HG03039 (cell line): ENCODE results near the gene NCAPD2.
"Not testable (repeated sequence)": the region's sequence is repeated elsewhere in the genome, so short reads cannot be mapped to it uniquely, and the experiment has no call there.

Source experiments
- ATAC-seq: cut with Tn5 transposase; IDR thresholded peaks from one replicate; pipeline ENCODE4 v1.9.1; 2021; ENCODE audit warnings: mild to moderate bottlenecking, moderate library complexity; ENCODE audit not compliant: unreplicated experiment

Gene NCAPD2

DNA sequence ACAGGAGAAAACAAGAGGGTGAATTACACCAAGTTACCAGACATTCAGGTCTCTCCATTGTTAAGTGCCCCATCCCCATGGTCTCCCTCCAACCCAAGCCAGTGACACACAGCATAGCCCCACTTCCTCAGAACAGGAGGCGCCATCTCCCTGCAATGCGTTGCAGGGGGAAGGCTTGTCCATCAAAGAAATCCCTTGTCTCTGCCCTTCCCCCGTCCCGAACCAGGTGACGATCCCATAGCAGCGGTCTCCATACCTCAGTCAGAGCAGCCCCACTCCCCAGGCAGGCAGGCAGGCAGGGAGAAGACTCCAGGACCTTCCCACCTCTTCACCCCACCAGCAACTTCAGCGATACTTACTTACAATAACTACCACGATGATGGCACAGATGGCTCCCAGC lies 29.4 kb upstream of the NCAPD2 start:
- ATAC-seq: no peak

DNA sequence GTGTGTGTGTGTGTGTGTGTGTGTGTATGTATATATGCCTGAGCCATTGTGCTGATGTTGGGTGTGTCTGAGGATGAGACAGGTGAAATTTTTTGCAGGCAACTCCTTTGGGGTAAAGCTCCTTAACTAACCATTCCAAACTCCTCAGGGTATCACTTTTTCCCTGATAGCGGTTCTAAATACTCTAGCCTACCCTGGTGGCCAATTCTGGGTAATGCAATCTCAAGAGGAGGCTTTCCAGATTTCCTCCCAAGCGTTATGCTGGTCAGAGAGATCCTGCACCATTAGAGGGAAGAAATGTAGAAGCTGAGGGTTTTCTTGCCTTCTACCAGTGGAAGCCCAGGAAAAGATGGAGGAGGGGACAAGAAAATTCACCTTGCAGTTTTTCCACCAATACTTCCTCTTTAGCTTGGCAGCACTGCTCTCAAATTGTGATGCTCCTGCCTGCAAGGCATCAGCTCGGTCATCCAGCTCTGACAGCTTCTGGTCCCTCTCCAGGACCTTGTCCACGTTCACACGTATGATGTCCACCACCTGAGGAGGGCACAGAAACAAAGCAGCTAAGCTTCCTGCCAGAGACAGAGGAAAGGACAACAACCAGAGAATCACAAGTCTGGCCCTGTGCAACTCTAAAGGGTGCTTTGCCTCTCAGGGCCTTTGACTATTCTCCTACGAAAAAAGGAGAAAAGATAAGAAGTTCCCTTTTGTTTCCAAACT lies 28.3 kb upstream of the NCAPD2 start:
- no peak for ATAC-seq

DNA sequence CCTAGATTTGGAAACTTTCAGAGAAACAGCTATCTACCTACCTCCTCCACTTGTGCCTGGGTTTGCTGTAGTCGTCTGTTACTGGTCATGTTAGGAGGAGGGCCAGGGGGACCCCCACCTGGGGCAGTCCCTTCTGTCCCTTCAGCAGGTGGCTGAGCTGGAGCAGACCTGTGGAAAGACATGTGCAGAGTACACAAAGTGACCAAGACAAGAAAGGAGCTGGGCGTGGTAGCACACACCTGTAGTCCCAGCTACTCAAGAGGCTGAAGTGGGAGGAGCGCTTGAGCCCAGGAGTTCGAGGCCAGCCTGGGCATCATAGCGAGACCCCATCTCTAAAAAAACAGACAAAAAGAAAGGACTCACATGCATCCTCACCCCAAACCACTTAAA lies 27.7 kb upstream of the NCAPD2 start:
- no peak for ATAC-seq

DNA sequence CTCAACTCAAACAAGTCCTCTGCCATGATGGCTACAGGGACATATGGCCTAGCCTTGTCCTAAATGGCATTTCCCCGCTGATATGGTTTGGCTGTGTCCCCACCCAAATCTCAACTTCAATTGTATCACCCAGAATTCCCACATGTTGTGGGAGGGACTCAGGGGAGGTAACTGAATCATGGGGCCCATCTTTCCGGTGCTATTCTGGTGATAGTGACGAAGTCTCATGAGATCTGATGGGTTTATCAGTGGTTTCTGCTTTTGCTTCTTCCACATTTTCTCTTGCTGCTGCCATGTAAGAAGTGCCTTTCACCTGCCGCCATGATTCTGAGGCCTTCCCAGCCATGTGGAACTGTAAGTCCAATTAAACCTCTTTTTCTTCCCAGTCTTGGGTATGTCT lies 27.2 kb upstream of the NCAPD2 start:
- not testable (repeated sequence) for ATAC-seq

DNA sequence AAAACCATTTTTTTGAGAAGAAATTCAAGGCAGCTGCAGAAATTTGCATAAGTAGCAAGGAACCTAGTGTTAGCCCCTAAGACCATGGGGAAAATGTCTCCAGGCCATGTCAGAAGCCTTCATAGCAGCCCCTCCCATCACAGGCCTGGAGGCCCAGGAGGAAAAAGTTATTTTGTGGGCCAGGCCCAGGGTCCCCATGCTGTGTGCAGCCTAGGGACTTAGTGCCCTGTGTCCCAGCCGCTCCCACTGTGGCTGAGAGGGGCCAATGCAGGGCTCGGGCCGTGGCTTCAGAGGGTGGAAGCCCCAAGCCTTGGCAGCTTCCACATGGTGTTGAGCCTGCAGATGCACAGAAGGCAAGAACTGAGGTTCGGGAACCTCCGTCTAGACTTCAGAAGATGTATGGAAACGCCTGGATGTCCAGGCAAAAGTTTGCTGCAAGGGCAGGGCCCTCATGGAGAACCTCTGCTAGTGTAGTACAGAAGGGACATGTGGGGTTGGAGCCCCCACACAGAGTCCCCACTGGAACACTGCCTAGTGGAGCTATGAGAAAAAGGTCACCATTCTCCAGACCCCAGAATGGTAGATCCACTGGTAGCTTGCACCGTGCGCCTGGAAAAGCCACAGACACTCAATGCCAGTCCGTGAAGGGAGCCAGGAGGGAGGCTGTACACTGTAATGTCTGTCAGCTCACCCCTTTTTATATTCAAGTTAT lies 26.2 kb upstream of the NCAPD2 start:
- not testable (repeated sequence) for ATAC-seq

DNA sequence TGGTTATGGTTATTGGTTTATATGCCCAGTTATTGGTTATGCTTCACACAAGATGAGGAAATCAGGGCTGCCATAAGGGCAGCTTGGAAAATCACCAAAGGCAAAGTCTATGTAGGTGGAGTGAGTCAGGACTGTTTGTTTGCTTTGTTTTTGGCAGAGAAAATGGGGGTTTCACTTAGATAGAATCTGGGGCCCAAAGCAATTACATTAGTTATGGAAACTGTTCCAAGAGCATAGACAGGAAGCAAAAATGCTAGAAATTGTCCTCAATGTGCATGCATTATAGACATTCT lies 25.7 kb upstream of the NCAPD2 start:
- no peak for ATAC-seq

DNA sequence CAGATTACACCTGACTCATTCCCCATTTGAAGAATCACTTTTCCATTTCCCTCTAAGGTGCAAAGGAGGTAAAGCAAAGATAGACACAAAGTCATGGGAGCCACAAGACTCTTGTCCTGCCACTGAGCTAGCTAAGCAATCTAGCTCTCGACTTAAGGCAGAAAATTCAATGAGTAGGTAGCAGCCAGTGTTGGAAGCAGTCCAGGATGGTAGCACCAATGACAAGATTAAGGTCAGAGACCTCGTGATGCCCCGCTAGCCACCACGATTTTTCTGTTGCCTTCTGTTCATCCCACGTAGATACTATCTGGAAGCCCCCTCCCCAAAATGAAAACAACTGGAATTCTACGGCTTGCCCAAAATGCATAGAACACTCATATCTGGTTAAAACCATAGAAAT lies 24.8 kb upstream of the NCAPD2 start:
- no peak for ATAC-seq

DNA sequence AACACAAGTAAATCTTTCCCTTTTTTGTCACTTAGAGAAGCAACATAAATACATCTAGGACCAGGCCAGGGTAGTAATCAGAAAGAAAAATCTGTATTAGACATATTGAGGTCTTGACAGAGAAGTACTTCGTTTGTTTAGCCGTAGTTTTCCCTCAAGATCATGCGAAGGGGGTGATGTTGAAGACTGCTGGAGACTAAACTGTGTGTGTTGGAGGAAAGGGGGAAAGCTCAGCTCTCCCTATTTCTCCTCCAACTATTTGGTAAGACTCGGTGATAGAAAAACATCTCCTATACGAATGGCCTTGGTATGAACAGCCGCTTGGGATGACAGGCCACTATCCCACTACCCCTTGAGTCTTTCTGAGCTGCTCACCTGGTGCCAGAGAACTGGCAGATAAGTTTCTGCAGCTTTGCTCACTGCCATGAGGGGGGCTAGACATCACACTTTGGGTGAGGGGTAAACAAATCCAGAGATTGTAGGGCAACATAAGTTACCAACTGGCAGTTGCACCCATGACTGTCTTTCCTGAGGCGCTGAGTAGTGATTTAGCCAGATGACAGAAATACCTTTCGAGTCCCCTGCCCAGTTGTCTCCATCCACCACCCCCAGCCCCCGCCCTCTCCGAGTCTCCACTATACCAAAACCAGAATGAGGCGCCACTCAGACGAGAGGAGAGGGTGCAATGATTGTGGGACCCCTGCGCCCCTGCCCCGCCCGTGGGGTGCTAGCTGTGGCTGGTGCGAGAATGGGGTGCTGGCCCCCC lies 24.1 kb upstream of the NCAPD2 start:
- ATAC-seq: no peak

DNA sequence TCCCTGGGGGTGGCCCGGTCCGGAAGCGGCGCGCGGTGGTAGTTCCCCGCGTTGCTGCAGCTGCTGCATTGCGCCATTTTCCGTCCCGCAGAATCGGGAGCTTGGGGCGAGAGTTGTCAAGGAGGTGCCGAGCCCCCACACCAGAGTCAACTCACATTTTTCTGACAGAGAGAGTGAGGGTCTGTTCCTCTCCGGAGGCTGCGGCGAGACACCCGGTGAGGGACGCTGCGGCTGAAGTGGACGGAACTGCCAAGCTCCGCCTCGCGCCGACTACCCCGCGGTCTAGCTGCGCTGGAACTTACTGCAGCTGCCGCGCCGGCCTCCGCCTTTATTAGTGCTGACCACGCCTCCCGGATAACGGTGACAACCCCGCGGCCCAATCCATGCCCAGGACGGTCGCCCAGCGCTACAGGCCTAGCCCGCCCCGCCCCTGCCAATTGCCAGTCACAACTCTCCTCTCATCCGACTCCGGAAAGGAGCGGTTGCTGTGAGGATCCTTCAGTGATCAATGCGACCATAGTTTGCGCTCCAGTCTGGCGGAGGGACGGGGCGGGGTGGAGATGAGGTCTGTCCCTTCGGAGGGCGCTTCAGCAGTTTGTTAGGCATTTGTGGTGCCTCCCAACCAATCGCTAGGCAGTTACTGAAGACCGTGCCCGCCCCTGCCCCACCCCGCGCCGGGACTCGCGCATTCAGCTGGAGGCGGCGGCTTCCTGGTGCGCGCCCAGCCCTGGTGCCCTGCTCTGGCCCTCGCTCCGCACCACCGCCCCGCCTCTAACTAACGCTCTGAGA lies 23.3 kb upstream of the NCAPD2 start, which contains the start of gene VAMP1:
VAMP1 (minus strand) TSS at position 303 of the 789 bp plus-strand sequence; CDS start at position 157, 146 bp downstream.
- ATAC-seq: peak; percentile 80

DNA sequence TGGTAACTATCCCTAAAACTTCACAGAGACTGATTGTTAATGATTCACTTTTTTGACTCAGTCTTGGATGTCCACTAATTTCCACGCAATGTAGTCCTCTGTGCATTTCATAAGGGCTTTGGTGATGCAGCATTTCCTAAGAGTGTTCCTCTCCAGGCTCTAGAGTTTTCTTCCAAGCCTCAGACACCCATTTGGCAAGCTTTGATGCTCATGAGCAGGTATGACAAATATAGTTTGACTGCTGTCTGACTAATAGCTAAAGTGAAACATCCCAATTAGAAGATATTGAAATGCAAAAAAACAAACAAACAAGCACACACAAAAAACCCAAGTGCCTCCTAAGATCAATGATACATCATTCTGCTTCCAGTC lies 21.9 kb upstream of the NCAPD2 start:
- ATAC-seq: no peak

DNA sequence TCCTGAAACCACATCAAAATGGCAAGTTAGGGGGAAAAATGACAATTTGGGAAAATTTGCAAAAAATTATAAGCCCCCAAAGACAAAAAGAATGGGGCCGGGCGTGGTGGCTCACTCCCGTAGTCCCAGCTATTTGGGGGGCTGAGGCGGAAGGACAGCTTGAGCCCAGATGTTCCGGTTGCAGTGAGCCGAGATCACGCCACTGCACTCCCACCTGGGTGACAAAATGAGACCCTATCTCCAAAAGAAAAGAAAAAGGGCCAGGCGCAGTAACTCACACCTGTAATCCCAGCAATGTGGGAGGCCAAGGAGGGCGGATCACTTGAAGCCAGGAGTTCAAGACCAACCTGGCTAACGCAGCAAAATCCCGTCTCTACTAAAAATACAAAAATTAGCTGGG lies 21.4 kb upstream of the NCAPD2 start:
- ATAC-seq: no peak

DNA sequence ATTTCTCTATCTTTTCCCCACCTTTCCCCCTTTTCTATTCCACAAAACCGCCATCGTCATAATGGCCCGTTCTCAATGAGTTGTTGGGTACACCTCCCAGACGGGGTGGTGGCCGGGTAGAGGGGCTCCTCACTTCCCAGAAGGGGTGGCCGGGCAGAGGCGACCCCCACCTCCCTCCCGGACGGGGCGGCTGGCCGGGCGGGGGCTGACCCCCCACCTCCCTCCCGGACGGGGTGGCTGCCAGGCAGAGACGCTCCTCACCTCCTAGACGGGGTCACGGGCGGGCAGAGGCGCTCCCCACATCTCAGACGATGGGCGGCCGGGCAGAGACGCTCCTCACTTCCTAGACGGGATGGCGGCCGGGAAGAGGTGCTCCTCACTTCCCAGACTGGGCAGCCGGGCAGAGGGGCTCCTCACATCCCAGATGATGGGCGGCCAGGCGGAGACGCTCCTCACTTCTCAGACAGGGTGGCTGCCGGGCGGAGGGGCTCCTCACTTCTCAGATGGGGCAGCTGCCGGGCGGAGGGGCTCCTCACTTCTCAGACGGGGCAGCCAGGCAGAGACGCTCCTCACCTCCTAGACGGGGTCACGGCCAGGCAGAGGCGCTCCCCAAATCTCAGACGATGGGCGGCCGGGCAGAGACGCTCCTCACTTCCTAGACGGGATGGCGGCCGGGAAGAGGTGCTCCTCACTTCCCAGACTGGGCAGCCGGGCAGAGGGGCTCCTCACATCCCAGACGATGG lies 18.5 kb upstream of the NCAPD2 start:
- not testable (repeated sequence) for ATAC-seq

DNA sequence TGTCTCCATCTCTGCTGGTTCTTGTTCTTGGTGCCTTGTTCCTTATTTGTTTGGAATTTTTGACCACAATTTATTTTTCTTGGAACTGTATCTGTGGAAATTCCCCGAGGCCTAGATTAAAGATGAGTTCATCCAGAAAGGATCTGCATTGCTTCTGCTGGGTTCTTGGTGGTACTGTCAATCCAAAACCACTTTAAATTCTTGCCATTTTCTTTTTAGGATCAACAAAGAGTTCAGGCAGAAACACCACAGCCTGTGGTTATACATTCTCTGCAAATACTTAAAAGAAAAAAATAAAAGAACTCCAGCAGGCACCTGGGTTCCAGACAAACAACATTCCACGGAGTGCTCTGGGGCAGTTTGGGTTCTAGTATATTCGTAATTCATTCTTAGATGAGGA lies 17.4 kb upstream of the NCAPD2 start:
- no peak for ATAC-seq

DNA sequence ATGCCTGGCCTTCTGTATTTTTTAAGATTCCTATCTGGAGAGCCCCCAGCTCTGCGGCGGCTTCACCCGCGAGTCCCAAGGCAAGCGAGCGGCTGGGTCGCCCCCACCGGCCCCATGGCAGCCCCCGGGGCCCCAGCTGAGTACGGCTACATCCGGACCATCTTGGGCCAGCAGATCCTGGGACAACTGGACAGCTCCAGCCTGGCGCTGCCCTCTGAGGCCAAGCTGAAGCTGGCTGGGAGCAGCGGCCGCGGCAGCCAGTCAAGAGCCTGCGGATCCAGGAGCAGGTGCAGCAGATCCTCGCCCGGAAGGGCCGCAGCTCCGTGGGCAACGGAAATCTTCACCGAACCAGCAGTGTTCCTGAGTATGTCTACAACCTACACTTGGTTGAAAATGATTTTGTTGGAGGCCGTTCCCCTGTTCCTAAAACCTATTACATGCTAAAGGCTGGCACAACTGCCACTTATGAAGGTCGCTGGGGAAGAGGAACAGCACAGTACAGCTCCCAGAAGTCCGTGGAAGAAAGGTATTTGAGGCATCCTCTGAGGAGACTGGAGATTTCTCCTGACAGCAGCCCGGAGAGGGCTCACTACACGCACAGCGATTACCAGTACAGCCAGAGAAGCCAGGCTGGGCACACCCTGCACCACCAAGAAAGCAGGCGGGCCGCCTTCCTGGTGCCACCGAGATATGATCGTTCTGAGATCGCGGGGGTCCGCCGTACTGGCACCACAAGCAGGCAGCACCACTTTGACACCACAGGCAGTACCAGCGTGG lies 16.1 kb upstream of the NCAPD2 start:
- ATAC-seq: not testable (repeated sequence)

DNA sequence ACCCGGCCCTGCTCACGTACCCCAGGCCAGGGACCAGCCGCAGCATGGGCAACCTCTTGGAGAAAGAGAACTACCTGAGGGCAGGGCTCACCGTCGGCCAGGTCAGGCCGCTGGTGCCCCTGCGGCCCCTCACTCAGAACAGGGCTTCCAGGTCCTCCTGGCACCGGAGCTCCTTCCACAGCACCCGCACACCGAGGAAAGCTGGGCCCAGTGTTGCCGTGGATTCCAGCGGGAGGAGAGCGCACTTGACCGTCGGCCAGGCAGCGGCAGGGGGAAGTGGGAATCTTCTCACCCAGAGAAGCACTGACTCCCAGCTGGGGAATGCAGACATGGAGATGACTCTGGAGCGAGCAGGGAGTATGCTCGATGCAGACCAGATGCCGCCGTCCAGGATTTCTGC lies 15.5 kb upstream of the NCAPD2 start:
- ATAC-seq: no peak

DNA sequence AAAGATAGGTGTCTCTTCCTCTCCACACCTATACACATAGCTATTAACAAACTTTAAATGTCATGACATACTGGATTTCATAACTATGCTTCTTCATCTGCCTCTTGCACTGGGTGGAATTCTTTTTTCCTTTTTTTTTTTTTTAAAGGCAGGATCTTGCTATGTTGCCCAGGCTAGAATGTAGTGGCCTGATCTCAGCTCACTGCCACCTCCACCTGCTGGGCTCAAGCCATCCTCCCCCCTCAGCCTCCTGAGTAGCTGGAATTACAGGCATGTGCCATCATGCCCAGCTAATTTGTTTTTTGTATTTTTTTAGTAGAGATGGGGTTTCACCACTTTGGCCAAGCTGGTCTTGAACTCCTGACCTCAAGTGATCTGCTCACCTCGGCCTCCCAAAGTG lies 5.7 kb upstream of the NCAPD2 start:
- ATAC-seq: no peak

DNA sequence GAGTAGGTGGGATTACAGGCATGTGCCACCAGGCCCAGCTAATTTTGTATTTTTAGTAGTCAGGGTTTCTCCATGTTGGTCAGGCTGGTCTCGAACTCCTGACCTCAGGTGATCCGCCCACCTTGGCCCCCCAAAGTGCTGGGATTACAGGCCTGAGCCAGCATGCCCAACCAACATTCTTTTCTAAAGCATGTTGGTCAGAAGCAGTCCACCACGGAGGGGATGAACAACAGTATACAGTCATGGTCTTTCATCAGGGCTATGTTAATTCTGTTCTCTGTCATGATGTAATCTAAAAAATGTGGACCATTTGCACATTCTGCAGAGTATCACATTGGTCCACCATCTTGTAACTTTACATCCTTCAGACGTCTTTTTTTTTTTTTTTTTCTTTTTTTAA lies 4.5 kb upstream of the NCAPD2 start:
- no peak for ATAC-seq

DNA sequence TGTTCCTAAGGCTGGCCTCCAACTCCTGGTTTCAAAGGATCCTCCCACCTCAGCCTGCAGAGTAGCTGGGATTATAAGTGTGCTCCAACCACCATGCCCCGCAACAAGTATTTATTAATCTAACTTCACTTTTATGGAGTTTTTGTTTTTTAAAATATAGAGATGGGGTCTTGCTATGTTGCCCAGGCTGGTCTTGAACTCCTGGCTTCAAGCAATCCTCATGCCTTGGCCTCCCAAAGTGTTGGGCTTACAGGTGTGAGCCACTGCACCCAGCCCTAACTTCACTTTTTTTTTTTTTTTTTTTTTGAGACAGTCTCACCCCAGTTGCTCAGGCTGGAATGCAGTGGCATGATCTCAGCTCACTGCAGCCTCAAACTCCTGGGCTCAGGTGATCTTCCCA lies 3.2 kb upstream of the NCAPD2 start:
- not testable (repeated sequence) for ATAC-seq

DNA sequence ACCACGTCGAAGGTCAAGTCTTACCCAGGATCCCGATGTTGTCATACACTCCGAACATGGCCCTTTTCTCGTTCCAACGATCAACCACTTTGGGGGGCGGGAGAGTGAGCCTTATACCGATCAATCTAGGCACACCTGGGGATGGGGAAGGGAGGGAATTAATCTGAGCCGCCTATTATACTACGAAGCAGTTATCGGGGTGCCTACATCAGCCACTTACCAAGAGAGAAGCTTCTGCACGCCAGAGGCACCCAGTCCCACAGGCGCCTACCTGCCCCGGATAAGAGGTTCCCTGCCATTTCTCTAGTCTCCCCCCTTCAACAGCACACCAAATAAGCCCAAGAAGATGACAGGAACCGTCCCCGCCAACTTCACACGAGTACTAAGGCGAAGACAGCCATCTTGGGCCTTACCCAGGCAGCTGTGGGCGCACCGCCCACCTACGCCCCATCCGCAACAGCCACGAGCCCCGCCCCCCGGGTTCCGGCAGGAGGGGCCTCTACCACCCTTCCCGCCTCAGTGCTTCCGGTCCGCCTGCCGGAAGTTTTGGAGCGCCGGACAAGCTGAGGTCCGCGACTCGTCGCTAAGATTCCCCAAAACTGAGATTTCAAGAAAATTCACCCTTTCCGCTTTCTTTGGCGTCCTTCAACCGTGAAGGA lies 935 bp upstream of the NCAPD2 start, which contains the start of gene MRPL51:
MRPL51 (minus strand) TSS at position 425 of the 659 bp plus-strand sequence; CDS start at position 299, 126 bp downstream.
- ATAC-seq: peak; percentile 57
